SK-N-SH (cell line): ENCODE measurements around the gene ADAMTS15. TPM values are rescaled to one million over a fixed set of nuclear protein-coding genes. Genes with fewer than 3 reads are reported as not detected.
A peak's percentile ranks its signal among the peaks of the same experiment; 100 is the strongest.

Source experiments
- CTCF ChIA-PET: fragments of 300-600, 350-600 bp; formaldehyde crosslinking; extraction: SDS; loops from one replicate; lab custom pipeline; 2021; lab: Yijun Ruan, JAX
- POLR2A ChIA-PET: fragments of 350-600 bp; sonication (Branson Sonifier 250); formaldehyde crosslinking; extraction: SDS; loops from one replicate; lab custom pipeline; 2020; ENCODE audit warnings: antibody characterized with exemption, inconsistent platforms; lab: Yijun Ruan, JAX
- DNase-seq: peaks from one replicate; pipeline ENCODE4 v3.0.0; 2012
- H2AFZ ChIP-seq: fragments of 200-600 bp; sonication (generic); 2 replicates; pipeline ENCODE4 v1.8.1; 2016; ENCODE audit warnings: antibody characterized with exemption, mild to moderate bottlenecking, low read depth
- H3F3A ChIP-seq: fragments of 200-600 bp; sonication (generic); replicated peaks from 2 replicates; pipeline ENCODE3; 2016; ENCODE audit warnings: antibody characterized with exemption, mild to moderate bottlenecking; ENCODE audit not compliant: insufficient read depth
- H3K27ac ChIP-seq, 2 experiments: fragments of 200-500 bp in 1 of 2; fragments of 200-600 bp in 1 of 2; sonication (Bioruptor generic) in 1 of 2; sonication (generic), shearing (Covaris generic) in 1 of 2; 2 replicates each; pipeline versions ENCODE4 v1.5.1 to v1.6.1; 2014 to 2016; ENCODE audit warnings: low read depth in 2 of 2, inconsistent platforms in 1 of 2, low read length in 1 of 2, mild to moderate bottlenecking in 1 of 2, mixed read lengths in 1 of 2
- H3K27me3 ChIP-seq: fragments of 200-600 bp; sonication (generic), shearing (Covaris generic); 2 replicates; pipeline ENCODE4 v1.6.1; 2016; ENCODE audit warnings: mixed run types; ENCODE audit not compliant: insufficient read depth
- H3K36me3 ChIP-seq, 2 experiments: fragments of 200-500 bp in 1 of 2; fragments of 200-600 bp in 1 of 2; sonication (Bioruptor generic) in 1 of 2; sonication (generic) in 1 of 2; replicated peaks in 1 of 2; 2 replicates each; pipeline versions ENCODE3 to v1.5.1; 2014 to 2016; ENCODE audit warnings: low read length in 1 of 2, mild to moderate bottlenecking in 1 of 2; ENCODE audit not compliant: insufficient read depth in 2 of 2, control insufficient read depth in 1 of 2
- H3K4me1 ChIP-seq, 2 experiments: fragments of 200-500 bp in 1 of 2; fragments of 200-600 bp in 1 of 2; sonication (Bioruptor generic) in 1 of 2; sonication (generic), shearing (Covaris generic) in 1 of 2; 2 replicates each; pipeline versions ENCODE4 v1.5.1 to v1.6.1; 2014 to 2016; ENCODE audit warnings: low read depth in 1 of 2, low read length in 1 of 2, mixed run types in 1 of 2; ENCODE audit not compliant: insufficient read depth in 2 of 2, control insufficient read depth in 1 of 2
- H3K4me2 ChIP-seq: fragments of 200-600 bp; sonication (generic), shearing (Covaris generic); 2 replicates; pipeline ENCODE4 v1.6.1; 2017; ENCODE audit warnings: mixed run types
- H3K4me3 ChIP-seq, 2 experiments: fragments of 200-500 bp in 1 of 2; fragments of 200-600 bp in 1 of 2; sonication (Bioruptor generic) in 1 of 2; sonication (generic), shearing (Covaris generic) in 1 of 2; 2 replicates each; pipeline versions ENCODE4 v1.5.1 to v1.8.1; 2014 to 2016; ENCODE audit warnings: low read depth in 2 of 2, inconsistent platforms in 1 of 2, low read length in 1 of 2, mild to moderate bottlenecking in 1 of 2, mixed read lengths in 1 of 2, moderate library complexity in 1 of 2
- H3K79me2 ChIP-seq: fragments of 200-600 bp; sonication (generic); 2 replicates; pipeline ENCODE4 v1.8.1; 2017; ENCODE audit warnings: mild to moderate bottlenecking; ENCODE audit not compliant: insufficient read depth
- H3K9ac ChIP-seq: fragments of 200-600 bp; sonication (generic); 2 replicates; pipeline ENCODE4 v1.6.1; 2017; ENCODE audit warnings: mixed run types
- H3K9me2 ChIP-seq: fragments of 200-600 bp; sonication (generic); 2 replicates; pipeline ENCODE4 v1.6.1; 2017; ENCODE audit warnings: mixed run types
- H3K9me3 ChIP-seq: fragments of 200-600 bp; sonication (generic); 2 replicates; pipeline ENCODE4 v1.6.1; 2017; ENCODE audit warnings: mixed run types, mild to moderate bottlenecking, moderate library complexity
- H4K20me1 ChIP-seq: fragments of 200-600 bp; sonication (generic); 2 replicates; pipeline ENCODE4 v1.6.1; 2017; ENCODE audit warnings: mild to moderate bottlenecking, mixed run types; ENCODE audit not compliant: insufficient read depth
- CHD2 ChIP-seq: fragments of 150-350 bp; IDR thresholded peaks from 2 replicates; pipeline ENCODE4 v1.6.1; 2018; ENCODE audit warnings: low read length; ENCODE audit not compliant: partially characterized antibody
- EP300 ChIP-seq, 2 experiments: IDR thresholded peaks; 2 replicates each; pipeline versions ENCODE4 v1.4.0 to v1.6.1; 2012; ENCODE audit warnings: borderline replicate concordance in 1 of 2, low read depth in 1 of 2, low read length in 1 of 2
- EZH2phosphoT487 ChIP-seq: fragments of 200-600 bp; sonication (generic); IDR thresholded peaks from 2 replicates; pipeline ENCODE4 v1.6.1; 2017; ENCODE audit warnings: low read depth, mixed run types, mild to moderate bottlenecking, antibody characterized with exemption, moderate library complexity, borderline replicate concordance
- FOSL2 ChIP-seq: IDR thresholded peaks from 2 replicates; pipeline ENCODE4 v1.4.0; 2012; ENCODE audit warnings: low read depth, mild to moderate bottlenecking, moderate library complexity, borderline replicate concordance
- FOXJ3 ChIP-seq: sonication (generic); formaldehyde crosslinking; IDR thresholded peaks from 2 replicates; pipeline ENCODE4 v1.5.1; 2020; ENCODE audit warnings: mild to moderate bottlenecking, missing genetic modification reagents
- FOXM1 ChIP-seq: IDR thresholded peaks from 2 replicates; pipeline ENCODE4 v1.4.0; 2012; ENCODE audit warnings: low read depth, mild to moderate bottlenecking
- GATA2 ChIP-seq: sonication (generic); formaldehyde crosslinking; IDR thresholded peaks from 2 replicates; pipeline ENCODE4 v1.5.0; 2020; ENCODE audit warnings: mild to moderate bottlenecking, missing genetic modification reagents
- JUND ChIP-seq: IDR thresholded peaks from 2 replicates; pipeline ENCODE4 v1.4.0; 2012
- NFIC ChIP-seq: IDR thresholded peaks from 2 replicates; pipeline ENCODE4 v1.4.0; 2012; ENCODE audit warnings: borderline replicate concordance
- RFX5 ChIP-seq: IDR thresholded peaks from 2 replicates; pipeline ENCODE4 v1.6.1; 2012; ENCODE audit warnings: mild to moderate bottlenecking, improper control_type of control experiment, low read length
- RXRA ChIP-seq: IDR thresholded peaks from 2 replicates; pipeline ENCODE4 v1.4.0; 2012; ENCODE audit warnings: low read depth, mild to moderate bottlenecking, borderline replicate concordance
- SIN3A ChIP-seq: IDR thresholded peaks from 2 replicates; pipeline ENCODE4 v1.6.1; 2012; ENCODE audit warnings: low read depth, mild to moderate bottlenecking, low read length, moderate library complexity, borderline replicate concordance
- TAF1 ChIP-seq: IDR thresholded peaks from 2 replicates; pipeline ENCODE4 v1.6.1; 2012; ENCODE audit warnings: low read depth, mild to moderate bottlenecking, low read length, moderate library complexity, borderline replicate concordance
- TCF12 ChIP-seq: IDR thresholded peaks from 2 replicates; pipeline ENCODE4 v1.4.0; 2012
- TEAD4 ChIP-seq: IDR thresholded peaks from 2 replicates; pipeline ENCODE4 v1.4.0; 2012; ENCODE audit warnings: mild to moderate bottlenecking, borderline replicate concordance; ENCODE audit not compliant: insufficient read depth
- YY1 ChIP-seq: IDR thresholded peaks from 2 replicates; pipeline ENCODE4 v1.4.0; 2012; ENCODE audit warnings: low read depth, mild to moderate bottlenecking
- WGBS: methylation state at CpG from one replicate; pipeline ENCODE4 v1.1.6; 2017; ENCODE audit warnings: low lambda C conversion rate; 5-methylcytosine and 5-hydroxymethylcytosine counted together
- polyA plus RNA-seq, 3 experiments: library from polyadenylated mRNA; depleted of rRNA; stranded (reverse); fragments of >200 nt; gene quantifications; 2 replicates each; pipeline ENCODE4 v1.2.3, GENCODE V29; 2012
- TF ChIP-seq, protein P1 (sequence below): IDR thresholded peaks from 2 replicates; pipeline ENCODE4; 2012
- TF ChIP-seq, protein P2 (sequence below): fragments of 150-350 bp; IDR thresholded peaks from 2 replicates; pipeline ENCODE4 v1.6.1; 2017; ENCODE audit warnings: antibody characterized with exemption, low read length, low read depth, borderline replicate concordance
- TF ChIP-seq, protein P3 (sequence below): IDR thresholded peaks from 2 replicates; pipeline ENCODE4 v1.4.0; 2012; ENCODE audit warnings: low read depth
- TF ChIP-seq, protein P4 (sequence below): IDR thresholded peaks from 2 replicates; pipeline ENCODE4 v1.6.1; 2012; ENCODE audit warnings: mild to moderate bottlenecking, low read depth, low read length, moderate library complexity

The ADAMTS15 gene
- polyA plus RNA-seq, 1 of the 3 experiments (the other 2 are of a cell fraction) = 1.1 TPM

DNA sequence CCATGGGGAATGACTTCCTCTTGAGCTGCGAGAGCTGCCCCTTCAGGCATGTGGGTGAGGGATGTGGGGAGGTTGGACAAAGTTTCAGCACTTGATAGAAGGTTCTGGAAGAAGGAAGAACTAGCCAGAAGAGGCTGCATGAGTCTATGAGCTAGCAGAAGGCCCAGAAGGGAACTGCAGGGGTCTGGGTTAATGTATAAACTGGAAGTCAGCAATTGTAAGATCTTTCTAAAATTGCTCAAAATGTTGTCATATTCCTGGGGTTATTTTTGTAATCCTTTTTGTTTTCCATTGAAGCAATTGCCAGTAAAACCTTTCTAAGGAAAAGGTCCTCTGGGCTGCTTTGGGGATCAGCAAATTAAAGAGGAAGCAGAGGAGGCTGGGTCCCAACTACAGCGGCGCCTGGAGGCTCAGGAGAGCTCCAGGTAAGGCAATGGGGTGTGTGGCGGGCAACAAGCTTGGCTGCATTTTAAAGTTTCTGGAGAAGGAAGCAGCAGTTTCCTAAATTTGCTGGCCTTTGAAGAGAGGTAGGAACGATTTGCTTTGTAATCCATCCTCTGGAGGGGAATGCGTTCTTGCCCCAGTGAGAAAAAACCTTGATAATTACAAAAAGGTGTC is 29.2 kb downstream of the ADAMTS15 start:
- ChIA-PET CTCF (interaction anchor here (0.7 to 1.2 kb wide), 3 partner anchors 10 to 363 kb away, joined by 3 read pairs; no protein-coding TSS in a partner anchor), POLR2A (no interaction called here)
- Histone ChIP-seq H2AFZ (no peak overlapping the region), H3K4me2 (peak overlapping the region; percentile 72), H3K79me2 (no peaks in the 10 kb centered on the region), H3K9me2 (no peaks in the 10 kb centered on the region), H4K20me1 (no peaks in the 10 kb centered on the region), H3K4me1 (peaks cover 8 to 37% of the 10 kb centered on the region in 2 experiments; a peak in 3 of 4 replicates), H3F3A (peaks cover 23% of the 10 kb centered on the region), H3K9ac (peak overlapping the region; percentile 59), H3K27me3 (no peaks in the 10 kb centered on the region), H3K36me3 (no peaks in the 10 kb centered on the region), H3K9me3 (no peaks in the 10 kb centered on the region), H3K27ac (peak overlapping the region in 1 of 2 experiments; percentile 76; a peak in 2 of 4 replicates), H3K4me3 (no peak overlapping the region)
- DNase-seq = peak; percentile 3
- TF ChIP-seq GATA2 (CRISPR knock-in tag) (no peak), JUND (no peak), YY1 (no peak), SIN3A (no peak), TCF12 (no peak), TEAD4 (no peak)
- WGBS = 75% methylated on average over 6 of the region's 6 CpGs

DNA sequence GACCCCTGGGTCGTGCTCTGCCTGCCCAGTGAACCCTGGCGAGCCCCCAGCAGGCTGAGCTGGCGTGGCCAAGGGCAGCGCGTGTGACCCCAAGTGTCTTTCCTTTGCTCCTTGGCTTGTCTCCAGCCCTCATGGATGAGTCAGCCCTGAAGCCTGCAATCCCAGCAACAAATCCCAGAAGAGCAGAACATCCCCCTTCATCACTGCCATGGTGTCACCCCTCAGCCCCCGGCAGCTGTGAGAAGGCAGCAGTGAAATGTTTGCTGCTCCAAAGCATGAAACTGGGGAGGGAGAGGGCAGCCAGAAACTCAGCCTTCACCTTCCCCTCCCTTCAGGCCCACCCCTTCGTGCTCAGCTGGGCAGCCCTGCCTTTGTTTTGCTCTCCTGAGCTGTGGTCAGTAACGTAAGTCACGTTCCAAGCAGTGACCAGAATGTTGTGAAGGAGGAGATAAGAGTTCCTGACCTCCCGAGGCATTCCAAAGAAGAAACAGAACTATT is 29.8 kb downstream of the ADAMTS15 start:
- peak overlapping the region; percentile 58 to 76; a peak in 3 of 4 replicates for H3K27ac ChIP-seq
- DNase-seq = peak; percentile 55
- no peaks in the 10 kb centered on the region for H3K9me3 ChIP-seq
- ChIA-PET POLR2A (no interaction called here), CTCF (interaction anchor here (0.7 to 1.2 kb wide), 2 partner anchors 12 to 363 kb away, joined by 3 read pairs; no protein-coding TSS in a partner anchor)
- no peaks in the 10 kb centered on the region for H4K20me1 ChIP-seq
- H3K4me3 ChIP-seq = no peak overlapping the region
- H3K9ac ChIP-seq = peak overlapping the region; percentile 59
- H3K79me2 ChIP-seq = no peaks in the 10 kb centered on the region
- peaks cover 8 to 37% of the 10 kb centered on the region in 2 experiments; a peak in 3 of 4 replicates for H3K4me1 ChIP-seq
- H3F3A ChIP-seq = peaks cover 23% of the 10 kb centered on the region
- H2AFZ ChIP-seq = peak overlapping the region; percentile 85; the same call in 1 of the 2 replicates
- H3K27me3 ChIP-seq = no peaks in the 10 kb centered on the region
- TF ChIP-seq CHD2 (no peak), FOXM1 (no peak), NFIC (peak; percentile 94), RXRA (peak; percentile 85), RFX5 (no peak), EP300 (IDR thresholded peaks at IDR 0.05; ENCODE audit: borderline replicate concordance in 1 of 2, low read depth in 1 of 2, low read length in 1 of 2) (peak in 1 of 2 experiments; percentile 48; a peak in 1 of 4 replicates), TCF12 (peak; percentile 84), FOXJ3 (no peak), FOSL2 (peak; percentile 85), TAF1 (no peak), JUND (peak; percentile 79), EZH2phosphoT487 (no peak)
- TF ChIP-seq, protein P1, sequence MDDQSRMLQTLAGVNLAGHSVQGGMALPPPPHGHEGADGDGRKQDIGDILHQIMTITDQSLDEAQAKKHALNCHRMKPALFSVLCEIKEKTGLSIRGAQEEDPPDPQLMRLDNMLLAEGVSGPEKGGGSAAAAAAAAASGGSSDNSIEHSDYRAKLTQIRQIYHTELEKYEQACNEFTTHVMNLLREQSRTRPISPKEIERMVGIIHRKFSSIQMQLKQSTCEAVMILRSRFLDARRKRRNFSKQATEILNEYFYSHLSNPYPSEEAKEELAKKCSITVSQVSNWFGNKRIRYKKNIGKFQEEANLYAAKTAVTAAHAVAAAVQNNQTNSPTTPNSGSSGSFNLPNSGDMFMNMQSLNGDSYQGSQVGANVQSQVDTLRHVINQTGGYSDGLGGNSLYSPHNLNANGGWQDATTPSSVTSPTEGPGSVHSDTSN = peak; percentile 57
- TF ChIP-seq, protein P2, sequence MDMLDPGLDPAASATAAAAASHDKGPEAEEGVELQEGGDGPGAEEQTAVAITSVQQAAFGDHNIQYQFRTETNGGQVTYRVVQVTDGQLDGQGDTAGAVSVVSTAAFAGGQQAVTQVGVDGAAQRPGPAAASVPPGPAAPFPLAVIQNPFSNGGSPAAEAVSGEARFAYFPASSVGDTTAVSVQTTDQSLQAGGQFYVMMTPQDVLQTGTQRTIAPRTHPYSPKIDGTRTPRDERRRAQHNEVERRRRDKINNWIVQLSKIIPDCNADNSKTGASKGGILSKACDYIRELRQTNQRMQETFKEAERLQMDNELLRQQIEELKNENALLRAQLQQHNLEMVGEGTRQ = no peak
- TF ChIP-seq, protein P3, sequence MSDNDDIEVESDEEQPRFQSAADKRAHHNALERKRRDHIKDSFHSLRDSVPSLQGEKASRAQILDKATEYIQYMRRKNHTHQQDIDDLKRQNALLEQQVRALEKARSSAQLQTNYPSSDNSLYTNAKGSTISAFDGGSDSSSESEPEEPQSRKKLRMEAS = peak; percentile 63; the same call in 1 of the 2 replicates
- TF ChIP-seq, protein P4, sequence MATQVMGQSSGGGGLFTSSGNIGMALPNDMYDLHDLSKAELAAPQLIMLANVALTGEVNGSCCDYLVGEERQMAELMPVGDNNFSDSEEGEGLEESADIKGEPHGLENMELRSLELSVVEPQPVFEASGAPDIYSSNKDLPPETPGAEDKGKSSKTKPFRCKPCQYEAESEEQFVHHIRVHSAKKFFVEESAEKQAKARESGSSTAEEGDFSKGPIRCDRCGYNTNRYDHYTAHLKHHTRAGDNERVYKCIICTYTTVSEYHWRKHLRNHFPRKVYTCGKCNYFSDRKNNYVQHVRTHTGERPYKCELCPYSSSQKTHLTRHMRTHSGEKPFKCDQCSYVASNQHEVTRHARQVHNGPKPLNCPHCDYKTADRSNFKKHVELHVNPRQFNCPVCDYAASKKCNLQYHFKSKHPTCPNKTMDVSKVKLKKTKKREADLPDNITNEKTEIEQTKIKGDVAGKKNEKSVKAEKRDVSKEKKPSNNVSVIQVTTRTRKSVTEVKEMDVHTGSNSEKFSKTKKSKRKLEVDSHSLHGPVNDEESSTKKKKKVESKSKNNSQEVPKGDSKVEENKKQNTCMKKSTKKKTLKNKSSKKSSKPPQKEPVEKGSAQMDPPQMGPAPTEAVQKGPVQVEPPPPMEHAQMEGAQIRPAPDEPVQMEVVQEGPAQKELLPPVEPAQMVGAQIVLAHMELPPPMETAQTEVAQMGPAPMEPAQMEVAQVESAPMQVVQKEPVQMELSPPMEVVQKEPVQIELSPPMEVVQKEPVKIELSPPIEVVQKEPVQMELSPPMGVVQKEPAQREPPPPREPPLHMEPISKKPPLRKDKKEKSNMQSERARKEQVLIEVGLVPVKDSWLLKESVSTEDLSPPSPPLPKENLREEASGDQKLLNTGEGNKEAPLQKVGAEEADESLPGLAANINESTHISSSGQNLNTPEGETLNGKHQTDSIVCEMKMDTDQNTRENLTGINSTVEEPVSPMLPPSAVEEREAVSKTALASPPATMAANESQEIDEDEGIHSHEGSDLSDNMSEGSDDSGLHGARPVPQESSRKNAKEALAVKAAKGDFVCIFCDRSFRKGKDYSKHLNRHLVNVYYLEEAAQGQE = 0 out of 2 replicates have a peak, but pooled peaks have one; percentile 17
- no peaks in the 10 kb centered on the region for H3K9me2 ChIP-seq
- no peaks in the 10 kb centered on the region for H3K36me3 ChIP-seq
- H3K4me2 ChIP-seq = peak overlapping the region; percentile 72
- 13% methylated on average over 10 of the region's 10 CpGs for WGBS
